HEK293T (cell line): ENCODE data around the gene AGPAT3.

ENCODE experiments used
- ARNT ChIP-seq: fragments of 450-650 bp; IDR thresholded peaks from 2 replicates; pipeline ENCODE4 v1.6.1; 2017; ENCODE audit warnings: mild to moderate bottlenecking
- ELF4 ChIP-seq: fragments of 450-650 bp; IDR thresholded peaks from 2 replicates; pipeline ENCODE4 v1.6.1; 2017; ENCODE audit warnings: antibody characterized with exemption
- FOXK2 ChIP-seq: fragments of 450-650 bp; IDR thresholded peaks from 2 replicates; pipeline ENCODE4 v1.6.1; 2016; ENCODE audit warnings: mild to moderate bottlenecking
- FOXM1 ChIP-seq: fragments of 450-650 bp; IDR thresholded peaks from 2 replicates; pipeline ENCODE4 v1.6.1; 2017; ENCODE audit warnings: mild to moderate bottlenecking, borderline replicate concordance
- HDGF ChIP-seq: fragments of 450-650 bp; IDR thresholded peaks from 2 replicates; pipeline ENCODE4 v1.6.1; 2017; ENCODE audit warnings: antibody characterized with exemption, borderline replicate concordance
- L3MBTL2 ChIP-seq: fragments of 450-650 bp; conservative IDR thresholded peaks from 2 replicates; pipeline ENCODE4 v1.6.1; 2016; ENCODE audit warnings: mild to moderate bottlenecking
- SP1 ChIP-seq: fragments of 450-650 bp; IDR thresholded peaks from 2 replicates; pipeline ENCODE4 v1.6.1; 2017
- SUZ12 ChIP-seq: fragments of 450-650 bp; IDR thresholded peaks from 2 replicates; pipeline ENCODE4 v1.6.1; 2016; ENCODE audit warnings: mild to moderate bottlenecking
- ZNF384 ChIP-seq: fragments of 450-650 bp; IDR thresholded peaks from 2 replicates; pipeline ENCODE4 v1.6.1; 2016

- TF ChIP-seq FOXK2 (no peak), SUZ12 (no peak), ELF4 (no peak), SP1 (no peak), ZNF384 (no peak), FOXM1 (no peak), HDGF (no peak), L3MBTL2 (no peak), ARNT (no peak)
Measured at GRCh38 chr21:44020551-44020950, 155.5 kb downstream of the AGPAT3 start.
